Measurements from ENCODE around the gene BLMH. TPM values are rescaled to one million over a fixed set of nuclear protein-coding genes. Genes with fewer than 3 reads are reported as not detected.

BLMH gene
- total and polyA plus RNA-seq, 9 donors: 12.9 to 32.0 (median 23.1) TPM

DNA sequence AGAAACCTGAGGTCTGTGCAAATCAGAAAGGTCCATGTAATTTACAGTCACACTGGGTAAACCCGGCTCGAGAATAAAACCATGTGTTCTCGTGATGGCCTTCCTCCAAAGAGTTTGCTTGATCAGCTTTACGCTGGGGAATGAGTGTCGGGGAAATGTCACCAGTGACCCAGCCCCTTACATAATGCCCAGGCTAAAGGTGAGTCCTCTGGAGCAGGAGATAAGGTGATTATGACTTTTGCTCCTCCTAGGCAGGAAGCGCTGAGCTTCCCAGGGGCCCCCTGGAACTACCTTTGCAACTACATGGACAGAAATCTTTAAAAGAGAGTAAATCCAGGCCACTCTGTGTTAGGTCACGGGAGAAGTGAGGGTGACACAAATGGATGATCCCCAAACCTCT lies 71.9 kb downstream of the BLMH start:
- TF ChIP-seq CTCF (IDR thresholded peaks at IDR 0.05) (no peak), EP300 (IDR thresholded peaks at IDR 0.05) (no peak), POLR2A (IDR thresholded peaks at IDR 0.05) (no peak)
- DNase-seq: no peak
- Histone ChIP-seq H3K27ac (no peak overlapping the region), H3K4me1 (ENCODE audit: insufficient read depth) (no peaks in the 10 kb centered on the region), H3K9me3 (no peaks in the 10 kb centered on the region), H3K27me3 (no peaks in the 10 kb centered on the region), H3K36me3 (no peaks in the 10 kb centered on the region), H3K4me3 (no peak overlapping the region)
- WGBS, 3 donors: 72 to 80% (median 75%) methylated on average over 7 of the region's 7 CpGs
- intact Hi-C loops (cut with DNase I): no loop called here

GRCh38 chr17:30219315-30219714 lies 72.4 kb downstream of the BLMH start:
- H3K27ac ChIP-seq: no peak overlapping the region
- no peaks in the 10 kb centered on the region for H3K36me3 ChIP-seq
- no peaks in the 10 kb centered on the region for H3K27me3 ChIP-seq
- H3K9me3 ChIP-seq: no peaks in the 10 kb centered on the region
- 81 to 88% (median 86%) methylated on average over 4 of the region's 4 CpGs for WGBS, 3 donors
- no peaks in the 10 kb centered on the region for H3K4me1 ChIP-seq (ENCODE audit: insufficient read depth)
- no peak overlapping the region for H3K4me3 ChIP-seq
- TF ChIP-seq CTCF (IDR thresholded peaks at IDR 0.05) (no peak), EP300 (IDR thresholded peaks at IDR 0.05) (no peak), POLR2A (IDR thresholded peaks at IDR 0.05) (no peak)
- no peak for DNase-seq
- intact Hi-C loops (cut with DNase I): no loop called here

- no peak overlapping the region for H3K27ac ChIP-seq
- H3K36me3 ChIP-seq: no peaks in the 10 kb centered on the region
- no peak overlapping the region for H3K4me3 ChIP-seq
- no peak for TF ChIP-seq POLR2A (IDR thresholded peaks at IDR 0.05)
- no peak for TF ChIP-seq EP300 (IDR thresholded peaks at IDR 0.05)
- TF ChIP-seq CTCF (IDR thresholded peaks at IDR 0.05): no peak
- no peaks in the 10 kb centered on the region for H3K4me1 ChIP-seq (ENCODE audit: insufficient read depth)
- H3K27me3 ChIP-seq: no peaks in the 10 kb centered on the region
- 81 to 88% (median 87%) methylated on average over 9 of the region's 9 CpGs for WGBS, 3 donors
- intact Hi-C loops (cut with DNase I): no loop called here
- H3K9me3 ChIP-seq: no peaks in the 10 kb centered on the region
- DNase-seq: no peak
These were observed 72.9 kb downstream of the BLMH start for GRCh38 chr17:30218799-30219198.

DNA sequence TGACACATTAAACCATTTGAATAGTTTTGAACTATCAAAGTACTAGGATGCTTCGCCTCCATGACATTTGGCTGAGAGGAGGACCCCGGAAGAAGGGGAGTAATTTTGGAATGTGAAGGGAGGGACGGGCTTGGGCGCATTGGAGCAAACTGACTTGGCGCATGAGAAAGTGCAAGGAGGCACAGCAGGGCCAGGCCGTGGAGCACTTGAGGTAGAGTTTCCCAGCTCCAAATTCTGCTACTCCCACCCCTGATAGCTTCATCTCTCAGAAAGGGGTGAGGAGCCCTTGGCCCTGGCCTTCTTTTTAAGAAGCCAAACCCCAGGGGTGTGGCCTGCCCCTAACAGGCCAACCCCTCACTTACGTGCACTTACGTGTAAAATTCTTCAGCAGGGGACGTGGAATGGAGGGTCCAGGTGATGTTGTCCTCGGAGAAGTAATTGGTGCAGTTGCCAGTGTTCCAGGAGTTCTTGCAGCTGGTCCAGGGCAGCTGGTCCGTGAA lies 73.9 kb downstream of the BLMH start:
- 89 to 93% (median 90%) methylated on average over 11 of the region's 11 CpGs for WGBS, 3 donors
- Histone ChIP-seq H3K4me3 (no peak overlapping the region), H3K9me3 (no peaks in the 10 kb centered on the region), H3K27me3 (no peaks in the 10 kb centered on the region), H3K4me1 (ENCODE audit: insufficient read depth) (no peaks in the 10 kb centered on the region), H3K27ac (no peak overlapping the region), H3K36me3 (no peaks in the 10 kb centered on the region)
- intact Hi-C loops (cut with DNase I): no loop called here
- no peak for TF ChIP-seq POLR2A (IDR thresholded peaks at IDR 0.05)
- TF ChIP-seq EP300 (IDR thresholded peaks at IDR 0.05): no peak
- TF ChIP-seq CTCF (IDR thresholded peaks at IDR 0.05): no peak
- DNase-seq: no peak

Measured in ovary (tissue), 9 donors.